ENCODE results near the gene SLC9A6.

- TF ChIP-seq CTCF (IDR thresholded peaks at IDR 0.05), result no peak
- TF ChIP-seq POLR2A (IDR thresholded peaks at IDR 0.05), result no peak
Measured at GRCh38 chrX:136034668-136035067, 49.4 kb downstream of the SLC9A6 start.
